Astrocyte (in vitro differentiated cells and primary cell): ENCODE data around the gene PET100. TPM values are rescaled to one million over a fixed set of nuclear protein-coding genes. Genes with fewer than 3 reads are reported as not detected.

Source experiments
- DNase-seq: peaks from one replicate; pipeline ENCODE4 v3.0.0-alpha.2; 2010; ENCODE audit warnings: low read depth
- FAIRE-seq: peaks from 2 replicates; lab custom pipeline; 2011; peaks lifted over from hg19 to GRCh38; lab: Jason Lieb, UNC
- H2AFZ ChIP-seq: 2 replicates; pipeline ENCODE4 v1.6.0; 2012; ENCODE audit warnings: low read depth, low read length, inconsistent platforms
- H3K27ac ChIP-seq: 2 replicates; pipeline ENCODE4 v1.5.1; 2011; ENCODE audit warnings: low read depth, low read length, inconsistent platforms
- H3K27me3 ChIP-seq: 2 replicates; pipeline ENCODE4 v1.6.0; 2011; ENCODE audit warnings: low read length, inconsistent platforms; ENCODE audit not compliant: insufficient read depth
- H3K36me3 ChIP-seq: 2 replicates; pipeline ENCODE4 v1.5.1; 2011; ENCODE audit warnings: low read length, inconsistent platforms; ENCODE audit not compliant: insufficient read depth
- H3K4me1 ChIP-seq: 2 replicates; pipeline ENCODE4 v1.5.1; 2011; ENCODE audit warnings: low read length, inconsistent platforms; ENCODE audit not compliant: insufficient read depth
- H3K4me2 ChIP-seq: 2 replicates; pipeline ENCODE4 v1.6.0; 2012; ENCODE audit warnings: low read length, inconsistent platforms
- H3K4me3 ChIP-seq: 2 replicates; pipeline ENCODE4 v1.5.1; 2011; ENCODE audit warnings: low read depth, mild to moderate bottlenecking, low read length, inconsistent platforms; ENCODE audit not compliant: insufficient read depth
- H3K79me2 ChIP-seq: 2 replicates; pipeline ENCODE4 v1.6.0; 2012; ENCODE audit warnings: mild to moderate bottlenecking, low read length, inconsistent platforms; ENCODE audit not compliant: insufficient read depth
- H3K9ac ChIP-seq: 2 replicates; pipeline ENCODE4 v1.6.0; 2012; ENCODE audit warnings: mild to moderate bottlenecking, low read length, inconsistent platforms
- H3K9me3 ChIP-seq: 2 replicates; pipeline ENCODE4 v1.5.1; 2012; ENCODE audit warnings: low read depth, mild to moderate bottlenecking, low read length, inconsistent platforms; ENCODE audit not compliant: insufficient read depth
- H4K20me1 ChIP-seq: 2 replicates; pipeline ENCODE4 v1.6.0; 2012; ENCODE audit warnings: low read length, inconsistent platforms; ENCODE audit not compliant: insufficient read depth
- H3K27ac Mint-ChIP-seq: one replicate; pipeline ENCODE4 v1.8.0; 2021; ENCODE audit warnings: mild to moderate bottlenecking, mixed read lengths; ENCODE audit not compliant: unreplicated experiment
- H3K27me3 Mint-ChIP-seq: one replicate; pipeline ENCODE4 v1.8.0; 2021; ENCODE audit warnings: low read depth, mixed read lengths; ENCODE audit not compliant: unreplicated experiment
- H3K36me3 Mint-ChIP-seq: one replicate; pipeline ENCODE4 v1.8.0; 2021; ENCODE audit warnings: low read depth, mixed read lengths; ENCODE audit not compliant: unreplicated experiment
- H3K4me1 Mint-ChIP-seq: one replicate; pipeline ENCODE4 v1.8.0; 2021; ENCODE audit warnings: low read depth, mixed read lengths; ENCODE audit not compliant: unreplicated experiment
- H3K4me3 Mint-ChIP-seq: one replicate; pipeline ENCODE4 v1.8.0; 2021; ENCODE audit warnings: mild to moderate bottlenecking, moderate library complexity, mixed read lengths; ENCODE audit not compliant: unreplicated experiment
- H3K9me3 Mint-ChIP-seq: one replicate; pipeline ENCODE4 v1.8.0; 2021; ENCODE audit warnings: mild to moderate bottlenecking, mixed read lengths; ENCODE audit not compliant: unreplicated experiment
- EZH2 ChIP-seq: IDR thresholded peaks from 2 replicates; pipeline ENCODE4 v1.6.1; 2012; ENCODE audit warnings: mild to moderate bottlenecking, low read length, inconsistent platforms; ENCODE audit not compliant: insufficient read depth
- total RNA-seq: library from RNA; stranded (reverse); gene quantifications from 2 replicates; pipeline ENCODE4 v1.2.1, GENCODE V29; 2021
- TF ChIP-seq, protein P1 (sequence below): IDR thresholded peaks from 2 replicates; pipeline ENCODE4 v1.5.1; 2011; ENCODE audit warnings: low read depth, mild to moderate bottlenecking, inconsistent platforms, low read length, moderate library complexity; ENCODE audit not compliant: insufficient read depth

The PET100 gene
- total RNA-seq, 1 donor from 2014 or later, result 95.8 TPM

DNA sequence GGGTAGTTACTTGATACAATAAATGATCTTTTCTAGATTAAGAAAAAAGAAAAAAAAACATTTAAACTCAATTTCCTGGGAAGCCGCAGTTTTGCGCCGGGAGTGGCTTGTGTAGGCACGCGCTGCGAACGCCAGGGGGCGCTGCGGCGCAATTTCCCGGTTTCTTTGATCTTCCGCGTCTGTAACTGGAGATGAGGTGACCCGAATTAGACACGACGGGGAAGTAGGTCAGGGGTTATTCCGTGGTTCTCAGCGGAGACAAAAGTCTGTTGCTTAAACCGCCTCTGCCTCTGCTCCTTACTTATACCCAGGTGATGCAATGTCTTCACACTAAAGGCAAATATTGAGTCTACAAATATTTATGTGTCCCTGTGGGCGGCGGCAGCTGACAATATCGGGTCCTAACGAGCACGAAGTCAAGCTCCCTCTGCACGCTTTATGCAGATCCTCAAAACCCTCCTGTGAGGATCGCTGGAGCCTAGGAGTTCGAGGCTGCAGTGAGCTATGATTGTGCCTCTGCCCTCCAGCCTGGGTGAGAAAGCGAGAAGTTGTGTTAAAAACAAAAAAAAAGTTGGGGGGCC is 22.6 kb downstream of the PET100 start:
- peak overlapping the region; percentile 60 for H3K4me3 Mint-ChIP-seq
- Histone ChIP-seq H4K20me1 (no peaks in the 10 kb centered on the region), H3K9ac (no peak overlapping the region), H3K79me2 (no peaks in the 10 kb centered on the region), H3K9me3 (no peaks in the 10 kb centered on the region), H3K4me3 (no peak overlapping the region), H3K4me2 (peak overlapping the region; percentile 72), H3K27me3 (peaks cover 2% of the 10 kb centered on the region), H2AFZ (peak overlapping the region; percentile 68), H3K4me1 (no peaks in the 10 kb centered on the region), H3K36me3 (no peaks in the 10 kb centered on the region), H3K27ac (no peak overlapping the region)
- peak; percentile 25 for DNase-seq
- H3K27me3 Mint-ChIP-seq, result peaks cover 37% of the 10 kb centered on the region
- no peaks in the 10 kb centered on the region for H3K4me1 Mint-ChIP-seq
- H3K36me3 Mint-ChIP-seq, result no peaks in the 10 kb centered on the region
- no peak for FAIRE-seq
- no peak for TF ChIP-seq EZH2
- TF ChIP-seq, protein P1, sequence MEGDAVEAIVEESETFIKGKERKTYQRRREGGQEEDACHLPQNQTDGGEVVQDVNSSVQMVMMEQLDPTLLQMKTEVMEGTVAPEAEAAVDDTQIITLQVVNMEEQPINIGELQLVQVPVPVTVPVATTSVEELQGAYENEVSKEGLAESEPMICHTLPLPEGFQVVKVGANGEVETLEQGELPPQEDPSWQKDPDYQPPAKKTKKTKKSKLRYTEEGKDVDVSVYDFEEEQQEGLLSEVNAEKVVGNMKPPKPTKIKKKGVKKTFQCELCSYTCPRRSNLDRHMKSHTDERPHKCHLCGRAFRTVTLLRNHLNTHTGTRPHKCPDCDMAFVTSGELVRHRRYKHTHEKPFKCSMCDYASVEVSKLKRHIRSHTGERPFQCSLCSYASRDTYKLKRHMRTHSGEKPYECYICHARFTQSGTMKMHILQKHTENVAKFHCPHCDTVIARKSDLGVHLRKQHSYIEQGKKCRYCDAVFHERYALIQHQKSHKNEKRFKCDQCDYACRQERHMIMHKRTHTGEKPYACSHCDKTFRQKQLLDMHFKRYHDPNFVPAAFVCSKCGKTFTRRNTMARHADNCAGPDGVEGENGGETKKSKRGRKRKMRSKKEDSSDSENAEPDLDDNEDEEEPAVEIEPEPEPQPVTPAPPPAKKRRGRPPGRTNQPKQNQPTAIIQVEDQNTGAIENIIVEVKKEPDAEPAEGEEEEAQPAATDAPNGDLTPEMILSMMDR, result peak; percentile 97
- no peaks in the 10 kb centered on the region for H3K9me3 Mint-ChIP-seq
- peak overlapping the region; percentile 77 for H3K27ac Mint-ChIP-seq

- Histone ChIP-seq H3K4me3 (no peak overlapping the region), H3K79me2 (no peaks in the 10 kb centered on the region), H3K27ac (no peak overlapping the region), H3K9me3 (no peaks in the 10 kb centered on the region), H3K9ac (no peak overlapping the region), H4K20me1 (no peaks in the 10 kb centered on the region), H3K4me1 (no peaks in the 10 kb centered on the region), H3K36me3 (no peaks in the 10 kb centered on the region), H3K27me3 (peaks cover 2% of the 10 kb centered on the region), H3K4me2 (no peak overlapping the region), H2AFZ (no peak overlapping the region)
- peaks cover 47% of the 10 kb centered on the region for H3K27me3 Mint-ChIP-seq
- TF ChIP-seq EZH2, result no peak
- TF ChIP-seq, protein P1, result no peak
- no peak overlapping the region for H3K27ac Mint-ChIP-seq
- H3K4me3 Mint-ChIP-seq, result no peak overlapping the region
- no peak for FAIRE-seq
- H3K4me1 Mint-ChIP-seq, result no peaks in the 10 kb centered on the region
- no peaks in the 10 kb centered on the region for H3K9me3 Mint-ChIP-seq
- no peak for DNase-seq
- H3K36me3 Mint-ChIP-seq, result no peaks in the 10 kb centered on the region
Measured at GRCh38 chr19:7654401-7654800, 24.8 kb downstream of the PET100 start.

DNA sequence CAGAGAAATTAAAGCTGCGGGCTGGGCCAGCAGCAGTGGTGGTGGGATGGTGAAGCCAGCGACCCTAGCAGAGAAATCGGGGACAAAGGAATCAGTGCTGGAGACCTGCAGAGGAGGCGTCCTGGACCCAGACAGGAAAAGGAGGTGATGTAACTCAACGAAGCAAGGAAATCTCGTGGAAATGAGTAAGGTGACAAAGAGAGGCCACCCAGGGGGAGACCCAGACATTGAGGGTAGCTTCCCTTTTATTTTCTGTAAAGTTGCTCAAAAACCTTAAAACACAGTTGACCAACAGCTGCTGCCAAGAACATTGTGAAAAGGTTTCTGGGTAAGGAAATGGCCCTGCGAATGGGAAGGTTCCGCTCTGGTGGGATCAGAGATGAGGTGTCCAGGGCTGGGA is 26.0 kb downstream of the PET100 start:
- H3K9ac ChIP-seq, result no peak overlapping the region
- Mint-ChIP-seq H3K4me1 (no peaks in the 10 kb centered on the region), H3K27me3 (peaks cover 45% of the 10 kb centered on the region), H3K9me3 (no peaks in the 10 kb centered on the region), H3K4me3 (no peak overlapping the region), H3K36me3 (no peaks in the 10 kb centered on the region), H3K27ac (peak overlapping the region; percentile 12)
- no peaks in the 10 kb centered on the region for H4K20me1 ChIP-seq
- no peaks in the 10 kb centered on the region for H3K36me3 ChIP-seq
- no peaks in the 10 kb centered on the region for H3K9me3 ChIP-seq
- H3K4me3 ChIP-seq, result no peak overlapping the region
- no peak for DNase-seq
- no peak overlapping the region for H2AFZ ChIP-seq
- no peaks in the 10 kb centered on the region for H3K79me2 ChIP-seq
- H3K27me3 ChIP-seq, result peaks cover 4% of the 10 kb centered on the region
- no peaks in the 10 kb centered on the region for H3K4me1 ChIP-seq
- H3K27ac ChIP-seq, result no peak overlapping the region
- FAIRE-seq, result no peak
- TF ChIP-seq, protein P1, result no peak
- H3K4me2 ChIP-seq, result no peak overlapping the region
